Fibroblast of villous mesenchyme (primary cell): Measurements from ENCODE around the gene PAK4. TPM values are rescaled to one million over a fixed set of nuclear protein-coding genes. Genes with fewer than 3 reads are reported as not detected.

Experiments used
- DNase-seq: peaks from one replicate; pipeline ENCODE4 v3.0.0-alpha.2; 2010; ENCODE audit warnings: low read depth
- H3K4me3 ChIP-seq: 2 replicates; pipeline ENCODE4 v1.5.1; 2011; ENCODE audit warnings: low read depth, mild to moderate bottlenecking, low read length
- CTCF ChIP-seq: IDR thresholded peaks from 2 replicates; pipeline ENCODE4 v1.5.1; 2012; ENCODE audit warnings: low read depth, mild to moderate bottlenecking, low read length; ENCODE audit not compliant: insufficient read depth
- total RNA-seq: library from RNA; depleted of rRNA; stranded (reverse); fragments of >200 nt; gene quantifications from 2 replicates; pipeline ENCODE4 v1.2.3, GENCODE V29; 2012

PAK4 gene
- total RNA-seq, 1 donor: 9.5 TPM

DNA sequence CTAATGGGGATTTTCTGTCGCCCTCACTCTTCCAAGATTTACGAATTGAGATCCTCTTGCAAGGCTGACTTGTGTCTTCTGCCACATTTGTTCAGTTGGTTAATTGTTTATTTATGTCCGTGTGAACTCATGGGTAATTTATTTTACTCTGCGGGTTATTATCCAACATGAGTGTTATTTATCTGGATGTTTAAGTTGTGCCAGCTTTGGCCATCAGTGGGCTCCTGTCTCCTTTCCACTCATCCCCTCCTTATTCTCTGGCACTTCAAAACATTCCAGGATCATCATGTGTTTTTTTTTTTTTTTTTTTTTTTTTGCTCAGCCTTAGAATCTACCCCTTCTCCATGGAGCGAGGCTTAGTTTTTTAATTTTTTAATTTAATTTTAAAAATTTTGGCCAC is 22.4 kb upstream of the PAK4 start:
- TF ChIP-seq CTCF: no peak
- no peak overlapping the region for H3K4me3 ChIP-seq
- DNase-seq: no peak

- H3K4me3 ChIP-seq: no peak overlapping the region
- no peak for DNase-seq
Measured at GRCh38 chr19:39104186-39104596, 21.4 kb upstream of the PAK4 start.

GRCh38 chr19:39106194-39106593 is 19.4 kb upstream of the PAK4 start:
- H3K4me3 ChIP-seq: no peak overlapping the region
- no peak for DNase-seq
- TF ChIP-seq CTCF: no peak

More at GRCh38 chr19:39104186-39104596, 21.4 kb upstream of the PAK4 start:
- no peak for TF ChIP-seq CTCF

- DNase-seq: no peak
- TF ChIP-seq CTCF: no peak
- H3K4me3 ChIP-seq: no peak overlapping the region
Measured at GRCh38 chr19:39109641-39110040, 15.9 kb upstream of the PAK4 start.

DNA sequence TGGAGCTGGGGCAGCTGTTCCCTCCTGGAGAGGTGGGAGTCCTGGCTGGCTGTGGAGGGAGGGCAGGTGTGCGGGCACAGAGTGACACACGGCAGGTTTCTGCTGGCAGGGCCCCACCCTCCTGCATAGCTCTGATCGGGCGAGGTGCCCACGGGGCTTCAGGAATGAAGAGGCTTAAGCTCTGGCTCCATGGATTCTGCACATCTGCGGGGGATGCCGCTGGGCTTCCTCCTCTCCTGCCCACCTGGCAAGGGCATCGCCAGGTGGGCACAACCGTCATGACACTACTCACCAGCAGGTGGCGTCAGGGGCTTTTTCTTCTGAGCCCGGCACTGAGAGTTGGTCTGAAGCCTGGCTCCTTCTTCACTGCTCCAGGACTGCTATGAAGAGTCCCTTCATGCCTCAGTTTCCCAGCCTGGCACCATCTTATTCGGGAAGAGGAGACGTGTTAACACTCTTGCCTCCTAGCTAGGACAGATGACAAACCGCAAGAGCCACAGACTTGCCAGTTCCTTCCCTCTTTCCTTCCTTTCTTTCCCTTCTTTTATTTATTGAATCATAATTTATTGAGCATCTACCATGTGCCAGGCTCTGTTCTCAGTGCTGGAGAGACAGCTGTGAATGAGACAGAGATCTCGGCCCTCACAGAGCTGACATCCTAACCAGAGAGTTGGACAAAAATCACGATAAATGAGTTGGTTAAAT is 15.2 kb upstream of the PAK4 start:
- TF ChIP-seq CTCF: peak; percentile 79
- no peak overlapping the region for H3K4me3 ChIP-seq
- no peak for DNase-seq

GRCh38 chr19:39111593-39112199 is 13.9 kb upstream of the PAK4 start:
- no peak overlapping the region for H3K4me3 ChIP-seq
- DNase-seq: no peak
- no peak for TF ChIP-seq CTCF
